GM12878 (cell line): Measurements from ENCODE around the gene DISC1.

Experiments
- TCF7 ChIP-seq: IDR thresholded peaks from 2 replicates; pipeline ENCODE4 v1.6.1; 2014; ENCODE audit warnings: antibody characterized with exemption, borderline replicate concordance
- TF ChIP-seq, protein P1 (sequence below): fragments of 450-650 bp; formaldehyde crosslinking; IDR thresholded peaks from 2 replicates; pipeline ENCODE4 v1.5.0; 2022; ENCODE audit warnings: mild to moderate bottlenecking, missing genetic modification characterization

DNA sequence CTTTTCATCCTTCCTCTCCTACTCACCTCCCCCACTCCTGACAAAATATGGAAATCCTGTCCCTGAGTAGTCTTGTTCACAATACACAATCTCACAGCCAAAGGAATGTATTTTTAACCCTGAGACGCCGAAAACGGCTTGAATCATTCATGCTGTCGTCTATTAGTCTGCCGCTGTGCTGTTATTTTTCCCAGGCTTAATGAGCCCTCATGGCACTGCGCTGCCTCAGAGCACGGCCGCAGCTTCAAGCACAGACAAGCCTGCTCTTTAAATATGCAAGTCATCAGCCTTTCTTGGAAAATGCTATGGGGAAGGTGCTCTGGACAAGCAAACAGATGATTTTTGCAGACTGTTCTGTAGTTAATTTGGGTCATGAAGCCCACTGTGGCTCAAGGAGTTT, 302.7 kb downstream of the DISC1 start:
- no peak for TF ChIP-seq TCF7
- TF ChIP-seq, protein P1, sequence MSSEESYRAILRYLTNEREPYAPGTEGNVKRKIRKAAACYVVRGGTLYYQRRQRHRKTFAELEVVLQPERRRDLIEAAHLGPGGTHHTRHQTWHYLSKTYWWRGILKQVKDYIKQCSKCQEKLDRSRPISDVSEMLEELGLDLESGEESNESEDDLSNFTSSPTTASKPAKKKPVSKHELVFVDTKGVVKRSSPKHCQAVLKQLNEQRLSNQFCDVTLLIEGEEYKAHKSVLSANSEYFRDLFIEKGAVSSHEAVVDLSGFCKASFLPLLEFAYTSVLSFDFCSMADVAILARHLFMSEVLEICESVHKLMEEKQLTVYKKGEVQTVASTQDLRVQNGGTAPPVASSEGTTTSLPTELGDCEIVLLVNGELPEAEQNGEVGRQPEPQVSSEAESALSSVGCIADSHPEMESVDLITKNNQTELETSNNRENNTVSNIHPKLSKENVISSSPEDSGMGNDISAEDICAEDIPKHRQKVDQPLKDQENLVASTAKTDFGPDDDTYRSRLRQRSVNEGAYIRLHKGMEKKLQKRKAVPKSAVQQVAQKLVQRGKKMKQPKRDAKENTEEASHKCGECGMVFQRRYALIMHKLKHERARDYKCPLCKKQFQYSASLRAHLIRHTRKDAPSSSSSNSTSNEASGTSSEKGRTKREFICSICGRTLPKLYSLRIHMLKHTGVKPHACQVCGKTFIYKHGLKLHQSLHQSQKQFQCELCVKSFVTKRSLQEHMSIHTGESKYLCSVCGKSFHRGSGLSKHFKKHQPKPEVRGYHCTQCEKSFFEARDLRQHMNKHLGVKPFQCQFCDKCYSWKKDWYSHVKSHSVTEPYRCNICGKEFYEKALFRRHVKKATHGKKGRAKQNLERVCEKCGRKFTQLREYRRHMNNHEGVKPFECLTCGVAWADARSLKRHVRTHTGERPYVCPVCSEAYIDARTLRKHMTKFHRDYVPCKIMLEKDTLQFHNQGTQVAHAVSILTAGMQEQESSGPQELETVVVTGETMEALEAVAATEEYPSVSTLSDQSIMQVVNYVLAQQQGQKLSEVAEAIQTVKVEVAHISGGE (CRISPR knock-in tag), result no peak
